Measurements from ENCODE around the gene USP24.

GRCh38 chr1:55170426-55170825 is 44.7 kb downstream of the USP24 start:
- TF ChIP-seq POLR2A (IDR thresholded peaks at IDR 0.05) (no peak), CTCF (IDR thresholded peaks at IDR 0.05) (no peak)
